Measurements from ENCODE around the gene JADE1. TPM values are rescaled to one million over a fixed set of nuclear protein-coding genes. Genes with fewer than 3 reads are reported as not detected.

JADE1 gene
- polyA plus RNA-seq, 1 donor (not counting 4 experiments of a cell fraction or from before 2014, with no cell fraction given): 2.8 TPM

- H3K27ac ChIP-seq (ENCODE audit: control insufficient read depth, insufficient read depth, low read length): no peak overlapping the region
- no peak overlapping the region for H3K9ac ChIP-seq (ENCODE audit: control insufficient read depth, extremely low read depth, insufficient read depth, low read length)
- H3K4me2 ChIP-seq (ENCODE audit: control insufficient read depth, extremely low read depth, insufficient read depth, low read depth, low read length): no peak overlapping the region
- H3K4me3 ChIP-seq (ENCODE audit: control insufficient read depth in 2 of 3, extremely low read depth in 1 of 3, insufficient read depth in 2 of 3, low read depth in 1 of 3, low read length in 3 of 3): no peak overlapping the region
- no peaks in the 10 kb centered on the region for H3K36me3 ChIP-seq (ENCODE audit: control insufficient read depth in 2 of 2, extremely low read depth in 1 of 2, insufficient read depth in 2 of 2, low read length in 2 of 2)
- H3K27me3 ChIP-seq (ENCODE audit: control insufficient read depth, extremely low read depth, insufficient read depth, low read length): no peaks in the 10 kb centered on the region
- no peak overlapping the region for H2AFZ ChIP-seq (ENCODE audit: control insufficient read depth, low read length)
- H3K9me3 ChIP-seq (ENCODE audit: control insufficient read depth, low read depth, low read length): no peaks in the 10 kb centered on the region
- DNase-seq (ENCODE audit: low read depth, low spot score): no peak
- H3K4me1 ChIP-seq (ENCODE audit: control insufficient read depth, extremely low read depth, insufficient read depth, low read length): no peaks in the 10 kb centered on the region
- no peaks in the 10 kb centered on the region for H3K79me2 ChIP-seq (ENCODE audit: control insufficient read depth, insufficient read depth, low read length)
- no peaks in the 10 kb centered on the region for H4K20me1 ChIP-seq (ENCODE audit: control insufficient read depth, extremely low read depth, insufficient read depth, low read length)
- no peaks in the 10 kb centered on the region for H3K9me1 ChIP-seq (ENCODE audit: control insufficient read depth, extremely low read depth, insufficient read depth, low read length)
- dilution Hi-C loops (cut with MboI; ENCODE audit: extremely low pct_ligation_motif_present, low sequenced_read_pairs): no loop called here
- TF ChIP-seq EZH2 (IDR thresholded peaks at IDR 0.05; ENCODE audit: low read length): no peak
- TF ChIP-seq, protein P1, sequence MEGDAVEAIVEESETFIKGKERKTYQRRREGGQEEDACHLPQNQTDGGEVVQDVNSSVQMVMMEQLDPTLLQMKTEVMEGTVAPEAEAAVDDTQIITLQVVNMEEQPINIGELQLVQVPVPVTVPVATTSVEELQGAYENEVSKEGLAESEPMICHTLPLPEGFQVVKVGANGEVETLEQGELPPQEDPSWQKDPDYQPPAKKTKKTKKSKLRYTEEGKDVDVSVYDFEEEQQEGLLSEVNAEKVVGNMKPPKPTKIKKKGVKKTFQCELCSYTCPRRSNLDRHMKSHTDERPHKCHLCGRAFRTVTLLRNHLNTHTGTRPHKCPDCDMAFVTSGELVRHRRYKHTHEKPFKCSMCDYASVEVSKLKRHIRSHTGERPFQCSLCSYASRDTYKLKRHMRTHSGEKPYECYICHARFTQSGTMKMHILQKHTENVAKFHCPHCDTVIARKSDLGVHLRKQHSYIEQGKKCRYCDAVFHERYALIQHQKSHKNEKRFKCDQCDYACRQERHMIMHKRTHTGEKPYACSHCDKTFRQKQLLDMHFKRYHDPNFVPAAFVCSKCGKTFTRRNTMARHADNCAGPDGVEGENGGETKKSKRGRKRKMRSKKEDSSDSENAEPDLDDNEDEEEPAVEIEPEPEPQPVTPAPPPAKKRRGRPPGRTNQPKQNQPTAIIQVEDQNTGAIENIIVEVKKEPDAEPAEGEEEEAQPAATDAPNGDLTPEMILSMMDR (optimal IDR thresholded peaks at IDR 0.05 in 1 of 3, IDR thresholded peaks at IDR 0.05 in 1 of 3, conservative IDR thresholded peaks at IDR 0.05 in 1 of 3; ENCODE audit: extremely low read depth in 1 of 3, insufficient read depth in 2 of 3, low read length in 3 of 3): no peak
- no peak for FAIRE-seq
Measured at GRCh38 chr4:128880662-128881061, 71.2 kb downstream of the JADE1 start.

DNA sequence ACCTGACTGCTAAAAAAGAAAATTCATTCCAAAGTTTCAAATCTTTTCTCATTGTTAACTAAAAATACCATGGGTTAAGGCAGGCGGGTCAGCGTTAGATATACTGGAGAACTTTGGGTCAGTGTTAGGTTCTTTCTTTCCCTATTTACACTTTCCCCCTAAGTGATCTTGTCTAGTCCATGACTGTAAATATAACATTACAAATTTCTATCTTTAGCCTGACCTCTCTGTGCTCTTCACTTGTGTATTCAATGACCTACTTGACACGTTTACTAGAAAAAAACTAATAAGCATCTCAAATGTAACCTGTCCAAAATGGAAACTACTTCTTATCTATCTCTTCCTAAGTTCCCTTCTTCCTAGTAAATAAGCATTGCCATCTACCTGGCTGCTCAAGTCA, 95.3 kb downstream of the JADE1 start:
- no peaks in the 10 kb centered on the region for H3K9me1 ChIP-seq (ENCODE audit: control insufficient read depth, extremely low read depth, insufficient read depth, low read length)
- H3K79me2 ChIP-seq (ENCODE audit: control insufficient read depth, insufficient read depth, low read length): no peaks in the 10 kb centered on the region
- H3K4me1 ChIP-seq (ENCODE audit: control insufficient read depth, extremely low read depth, insufficient read depth, low read length): no peaks in the 10 kb centered on the region
- FAIRE-seq (no peak), DNase-seq (ENCODE audit: low read depth, low spot score) (no peak)
- H3K4me3 ChIP-seq (ENCODE audit: control insufficient read depth in 2 of 3, extremely low read depth in 1 of 3, insufficient read depth in 2 of 3, low read depth in 1 of 3, low read length in 3 of 3): no peak overlapping the region
- no peaks in the 10 kb centered on the region for H3K27me3 ChIP-seq (ENCODE audit: control insufficient read depth, extremely low read depth, insufficient read depth, low read length)
- H4K20me1 ChIP-seq (ENCODE audit: control insufficient read depth, extremely low read depth, insufficient read depth, low read length): no peaks in the 10 kb centered on the region
- no peaks in the 10 kb centered on the region for H3K36me3 ChIP-seq (ENCODE audit: control insufficient read depth in 2 of 2, extremely low read depth in 1 of 2, insufficient read depth in 2 of 2, low read length in 2 of 2)
- dilution Hi-C loops (cut with MboI; ENCODE audit: extremely low pct_ligation_motif_present, low sequenced_read_pairs): no loop called here
- no peak overlapping the region for H3K4me2 ChIP-seq (ENCODE audit: control insufficient read depth, extremely low read depth, insufficient read depth, low read depth, low read length)
- no peak overlapping the region for H3K27ac ChIP-seq (ENCODE audit: control insufficient read depth, insufficient read depth, low read length)
- H3K9me3 ChIP-seq (ENCODE audit: control insufficient read depth, low read depth, low read length): no peaks in the 10 kb centered on the region
- no peak overlapping the region for H3K9ac ChIP-seq (ENCODE audit: control insufficient read depth, extremely low read depth, insufficient read depth, low read length)
- no peak for TF ChIP-seq EZH2 (IDR thresholded peaks at IDR 0.05; ENCODE audit: low read length)
- TF ChIP-seq, protein P1 (optimal IDR thresholded peaks at IDR 0.05 in 1 of 3, IDR thresholded peaks at IDR 0.05 in 1 of 3, conservative IDR thresholded peaks at IDR 0.05 in 1 of 3; ENCODE audit: extremely low read depth in 1 of 3, insufficient read depth in 2 of 3, low read length in 3 of 3): no peak
- no peak overlapping the region for H2AFZ ChIP-seq (ENCODE audit: control insufficient read depth, low read length)

Data from keratinocyte (primary cell).